Hypothalamus (tissue), 51 donors: ENCODE results near the gene OR8H2.
"Not testable (repeated sequence)": the region's sequence is repeated elsewhere in the genome, so short reads cannot be mapped to it uniquely, and the experiment has no call there.

Source experiments
- DNase-seq, 51 donors: peaks; one replicate each; lab custom pipeline; 2025; lab: John Stamatoyannopoulos, UW

OR8H2 gene, protein sequence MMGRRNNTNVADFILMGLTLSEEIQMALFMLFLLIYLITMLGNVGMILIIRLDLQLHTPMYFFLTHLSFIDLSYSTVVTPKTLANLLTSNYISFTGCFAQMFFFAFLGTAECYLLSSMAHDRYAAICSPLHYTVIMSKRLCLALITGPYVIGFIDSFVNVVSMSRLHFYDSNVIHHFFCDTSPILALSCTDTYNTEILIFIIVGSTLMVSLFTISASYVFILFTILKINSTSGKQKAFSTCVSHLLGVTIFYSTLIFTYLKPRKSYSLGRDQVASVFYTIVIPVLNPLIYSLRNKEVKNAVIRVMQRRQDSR

DNA sequence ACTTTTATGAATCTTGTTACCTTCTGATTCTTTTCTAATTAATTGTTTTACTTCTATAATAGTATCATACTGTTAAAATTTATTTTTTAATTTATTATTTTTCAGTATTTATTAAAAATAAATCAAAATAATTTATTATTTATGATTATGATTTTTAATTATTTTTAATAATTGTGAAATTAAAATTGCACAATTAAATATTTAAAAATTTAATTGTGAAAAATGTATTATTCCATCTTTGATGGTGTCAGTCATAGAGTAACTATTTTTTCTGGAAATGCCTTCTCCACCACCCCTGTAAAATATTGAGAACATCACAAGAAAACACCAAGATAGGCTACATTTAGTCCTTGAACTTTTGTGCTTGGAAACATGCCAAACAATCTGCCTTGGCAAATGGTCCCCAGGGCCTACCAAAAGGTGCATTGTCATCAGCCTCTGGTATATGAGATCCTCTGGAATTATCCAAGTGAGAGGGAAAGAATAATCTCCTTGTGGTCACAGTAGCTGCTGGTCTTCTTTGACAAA, at the start of gene OR8H2:
OR8H2 (plus strand) TSS at position 478 of the 528 bp plus-strand sequence. CDS start 1,356 bp downstream, outside the sequence.
- no peak for DNase-seq

DNA sequence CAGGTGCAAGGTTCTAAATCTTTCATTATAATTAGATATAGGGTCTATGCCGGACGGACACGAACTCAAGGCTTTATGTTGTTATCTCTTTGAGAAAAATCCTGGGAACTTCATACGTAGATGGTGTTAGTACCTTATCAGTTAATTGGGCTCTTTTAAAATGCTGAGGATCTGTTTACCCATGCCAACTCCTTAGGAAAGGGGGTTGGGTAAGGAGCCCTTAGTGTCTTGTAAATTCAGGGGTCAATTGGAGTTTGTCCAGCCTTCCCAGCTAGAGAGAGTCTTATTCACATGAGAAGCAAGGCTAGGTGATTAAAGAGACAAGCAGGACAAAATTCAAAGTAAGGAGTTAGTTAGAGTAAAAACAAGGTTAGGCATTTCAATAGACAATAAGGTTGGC, 47.1 kb upstream of the OR8H2 start:
- DNase-seq, result not testable (repeated sequence)

DNA sequence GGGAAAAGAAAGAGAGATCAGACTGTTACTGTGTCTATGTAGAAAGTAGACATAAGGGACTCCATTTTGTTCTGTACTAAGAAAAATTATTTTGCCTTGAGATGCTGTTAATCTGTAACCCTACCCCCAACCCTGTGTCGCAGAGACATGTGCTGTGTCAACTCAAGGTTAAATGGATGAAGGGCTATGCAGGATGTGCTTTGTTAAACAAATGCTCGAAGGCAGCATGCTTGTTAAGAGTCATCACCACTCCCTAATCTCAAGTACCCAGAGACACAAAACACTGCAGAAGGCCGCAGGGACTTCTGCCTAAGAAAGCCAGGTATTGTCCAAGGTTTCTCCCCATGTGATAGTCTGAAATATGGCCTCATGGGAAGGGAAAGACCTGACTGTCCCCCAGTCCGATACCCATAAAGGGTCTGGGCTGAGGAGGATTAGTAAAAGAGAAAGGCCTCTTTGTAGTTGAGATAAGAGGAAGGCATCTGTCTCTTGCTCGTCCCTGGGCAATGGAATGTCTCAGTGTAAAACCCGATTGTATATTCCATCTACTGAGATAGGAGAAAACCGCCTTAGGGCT, 45.7 kb upstream of the OR8H2 start:
- not testable (repeated sequence) for DNase-seq

DNA sequence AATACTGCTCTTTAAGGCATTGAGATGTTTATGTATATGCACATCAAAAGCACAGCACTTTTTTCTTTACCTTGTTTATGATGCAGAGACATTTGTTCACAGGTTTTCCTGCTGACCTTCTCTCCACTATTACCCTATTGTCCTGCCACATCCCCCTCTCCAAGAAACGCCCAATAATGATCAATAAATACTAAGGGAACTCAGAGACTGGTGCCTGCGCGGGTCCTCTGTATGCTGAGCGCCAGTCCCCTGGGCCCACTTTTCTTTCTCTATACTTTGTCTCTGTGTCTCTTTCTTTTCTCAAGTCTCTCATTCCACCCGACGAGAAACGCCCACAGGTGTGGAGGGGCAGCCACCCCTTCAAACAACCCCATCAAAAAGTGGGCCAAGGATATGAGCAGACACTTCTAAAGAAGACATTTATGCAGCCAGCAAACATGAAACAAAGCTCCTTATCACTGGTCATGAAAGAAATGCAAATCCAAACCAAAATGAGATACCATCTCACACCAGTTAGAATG, 45.2 kb upstream of the OR8H2 start:
- DNase-seq, result not testable (repeated sequence)

DNA sequence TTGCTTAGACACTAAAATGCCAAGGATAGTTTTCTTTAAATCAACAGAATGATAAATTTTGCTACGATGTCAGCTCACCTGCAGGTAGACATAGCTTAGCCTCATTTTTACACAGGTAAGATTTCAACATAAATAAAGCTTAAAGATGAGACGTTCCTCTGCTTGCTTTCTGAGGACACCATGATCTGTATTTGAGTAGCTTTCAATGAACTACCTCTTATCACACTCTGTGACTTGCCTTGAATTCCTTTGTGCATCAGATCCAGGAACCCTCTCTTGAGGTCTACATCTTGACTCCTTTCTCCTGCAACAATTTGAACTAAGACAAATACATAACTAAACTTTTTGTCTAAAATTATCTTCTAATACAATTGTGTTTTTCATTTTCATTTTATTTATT, 36.5 kb upstream of the OR8H2 start:
- no peak for DNase-seq

DNA sequence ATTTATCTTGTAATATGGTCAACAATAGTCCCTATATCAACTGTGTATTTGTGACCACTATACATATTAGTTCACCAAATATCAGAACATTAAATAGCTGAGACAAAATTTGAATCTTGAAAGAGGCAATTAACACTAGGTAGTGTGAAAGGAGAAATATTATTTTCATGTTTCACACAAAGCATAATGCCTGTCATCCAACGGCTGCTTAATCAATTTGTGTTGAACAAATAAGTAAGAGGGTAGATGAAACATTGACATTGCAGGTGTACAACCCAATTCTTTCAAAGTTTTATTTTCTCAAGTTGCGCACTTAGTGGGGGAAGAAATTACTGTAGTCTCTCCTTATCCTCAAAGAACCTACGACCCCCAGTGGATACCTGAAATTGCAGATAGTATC, 13.8 kb upstream of the OR8H2 start:
- no peak for DNase-seq

DNA sequence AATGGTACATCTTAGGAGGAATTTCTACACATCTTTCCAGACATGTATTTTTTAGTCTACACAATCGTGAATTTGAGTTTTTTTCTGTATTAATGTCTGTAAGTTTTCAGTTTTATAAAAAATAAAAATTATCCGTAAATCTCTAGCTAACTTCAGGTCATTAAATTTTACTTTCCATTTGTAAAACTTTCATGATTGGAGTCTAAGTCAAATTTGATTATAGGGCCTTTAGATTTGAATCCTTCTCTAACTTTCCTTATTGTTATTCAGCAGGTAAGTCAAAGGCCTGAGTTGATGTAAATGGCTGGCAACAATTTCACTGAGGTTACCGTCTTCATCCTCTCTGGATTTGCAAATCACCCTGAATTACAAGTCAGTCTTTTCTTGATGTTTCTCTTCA, 10.5 kb upstream of the OR8H2 start, which contains the start of gene OR8I2:
OR8I2 (plus strand) TSS at position 301 of the 400 bp plus-strand sequence; CDS start at position 301, 0 bp downstream.
- no peak for DNase-seq

DNA sequence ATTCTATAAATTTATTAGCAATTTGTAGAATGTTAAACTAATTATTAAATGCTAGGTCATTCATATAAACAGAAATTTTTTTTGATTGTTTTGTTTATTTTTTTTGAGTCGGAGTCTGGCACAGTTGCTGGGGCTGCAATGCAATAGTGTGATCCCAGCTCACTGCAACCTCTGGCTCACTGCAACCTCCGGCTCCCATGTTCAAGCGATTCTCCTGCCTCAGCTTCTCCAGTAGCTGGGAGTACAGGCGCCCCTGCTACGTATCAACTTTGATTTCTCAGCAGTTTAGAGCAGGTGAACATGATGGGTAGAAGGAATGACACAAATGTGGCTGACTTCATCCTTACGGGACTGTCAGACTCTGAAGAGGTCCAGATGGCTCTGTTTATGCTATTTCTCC, 18.6 kb downstream of the OR8H2 start, which contains the start of gene OR8H3:
OR8H3 (plus strand) TSS at position 301 of the 400 bp plus-strand sequence; CDS start at position 301, 0 bp downstream.
- DNase-seq, result no peak

DNA sequence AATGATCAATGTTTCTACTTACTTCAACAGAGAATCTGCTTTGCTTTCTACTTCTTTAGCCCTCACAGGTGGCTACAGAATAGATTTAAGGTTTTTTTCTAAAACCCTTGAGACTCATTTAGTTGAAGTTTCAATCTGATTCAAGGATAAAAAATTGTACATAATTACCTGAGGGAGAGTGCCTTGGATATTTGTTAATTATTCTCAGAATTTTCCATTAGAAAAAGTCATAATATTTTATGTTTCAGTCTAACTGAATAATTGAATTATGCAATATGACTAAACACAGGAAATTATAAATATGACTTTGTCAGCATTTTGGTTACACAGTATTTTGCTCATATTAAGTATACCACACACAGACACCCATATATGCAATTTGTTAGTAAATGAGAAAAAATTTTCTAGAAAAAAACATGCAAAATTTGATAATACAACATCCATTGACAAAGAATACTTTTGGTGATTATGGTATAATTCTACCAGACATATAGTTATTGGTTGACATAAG, 36.7 kb downstream of the OR8H2 start, which contains the start of gene OR8J3:
OR8J3 (minus strand) TSS at position 51 of the 511 bp plus-strand sequence. CDS start 2,483 bp downstream, outside the sequence.
- DNase-seq, result no peak

DNA sequence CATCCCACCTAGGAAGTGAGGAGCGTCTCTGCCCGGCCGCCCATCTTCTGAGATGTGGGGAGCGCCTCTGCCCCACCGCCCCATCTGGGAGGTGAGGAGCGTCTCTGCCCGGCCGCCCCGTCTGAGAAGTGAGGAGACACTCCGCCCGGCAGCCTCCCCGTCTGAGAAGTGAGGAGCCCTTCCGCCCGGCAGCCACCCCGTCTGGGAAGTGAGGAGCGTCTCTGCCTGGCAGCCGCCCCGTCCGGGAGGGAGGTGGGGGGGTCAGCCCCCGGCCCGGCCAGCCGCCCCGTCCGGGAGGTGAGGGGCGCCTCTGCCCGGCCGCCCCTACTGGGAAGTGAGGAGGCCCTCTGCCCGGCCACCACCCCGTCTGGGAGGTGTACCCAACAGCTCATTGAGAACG, 40.2 kb downstream of the OR8H2 start:
- DNase-seq, result not testable (repeated sequence)

DNA sequence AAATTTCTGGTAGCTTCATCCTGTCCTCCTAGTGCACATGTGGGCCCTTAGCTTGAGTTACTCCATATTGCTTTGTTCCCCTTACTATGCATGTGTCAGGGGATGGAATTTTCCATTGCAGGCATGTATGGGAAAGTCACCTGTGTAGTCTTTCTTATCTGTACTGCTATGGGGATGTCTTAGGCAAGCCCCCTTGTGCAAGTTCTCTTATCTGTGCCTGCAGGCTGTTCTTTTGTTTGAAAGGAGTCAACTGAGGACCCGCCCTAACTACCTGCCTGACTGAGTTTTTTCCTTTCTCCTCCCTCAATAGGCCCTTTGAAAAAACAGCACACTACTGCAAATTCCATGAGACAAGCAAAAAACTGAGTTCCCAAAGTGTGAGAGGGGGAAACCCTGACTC, 47.9 kb downstream of the OR8H2 start:
- no peak for DNase-seq

DNA sequence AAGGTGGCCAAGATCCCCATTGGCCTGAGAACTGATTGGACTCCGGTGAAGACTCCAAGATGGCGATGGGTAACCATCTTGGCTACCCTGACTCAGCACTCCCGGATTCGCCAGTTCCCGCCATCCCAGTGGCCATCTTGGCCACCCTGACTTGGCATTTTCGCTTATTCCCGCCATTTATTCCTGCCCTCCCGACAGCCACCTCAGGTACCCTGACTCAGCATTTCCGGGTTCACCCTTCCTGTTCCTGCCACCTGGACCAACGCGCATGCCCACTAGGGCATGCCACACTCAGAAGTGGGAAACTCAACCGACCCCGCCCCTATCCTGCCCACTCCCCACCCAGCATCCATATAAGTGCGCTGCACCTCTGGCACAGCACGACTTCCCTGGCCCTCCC, 48.8 kb downstream of the OR8H2 start:
- no peak for DNase-seq
